ENCODE measurements around the gene PSMC2. TPM values are rescaled to one million over a fixed set of nuclear protein-coding genes. Genes with fewer than 3 reads are reported as not detected.

The PSMC2 gene
- total RNA-seq, 1 experiment from 2014 or later = 128 TPM

DNA sequence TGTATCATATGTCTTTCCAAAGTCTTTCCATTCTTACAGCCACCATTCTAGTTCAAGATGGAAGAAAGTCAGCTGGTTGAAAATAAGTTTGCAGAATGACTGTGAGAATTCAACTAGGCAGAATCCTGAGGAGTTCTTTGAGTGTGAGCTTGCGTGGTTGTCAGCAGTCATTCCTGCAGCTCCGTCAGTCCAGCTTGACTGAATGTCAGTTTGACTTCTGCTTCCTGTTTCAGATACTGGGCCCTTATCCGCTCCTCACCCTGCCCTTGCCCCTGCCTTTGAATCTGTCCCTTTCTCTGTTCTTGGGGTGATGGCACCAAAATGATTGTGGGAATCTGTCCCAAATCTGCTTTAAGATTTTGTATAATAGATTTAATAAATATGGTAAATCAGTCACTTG lies 70.8 kb downstream of the PSMC2 start:
- no peaks in the 10 kb centered on the region for H3K23me2 ChIP-seq (ENCODE audit: insufficient read length, low read depth, low read length, poor library complexity, severe bottlenecking)
- no peak for DNase-seq
- no peak overlapping the region for H2BK5ac ChIP-seq (ENCODE audit: insufficient read length, low read length)
- H2BK20ac ChIP-seq (ENCODE audit: low read depth, low read length, poor library complexity, severe bottlenecking) = no peak overlapping the region
- Mint-ChIP-seq H3K4me1 (no peaks in the 10 kb centered on the region), H3K36me3 (ENCODE audit: insufficient read depth in 1 of 3, low read depth in 3 of 3) (no peaks in the 10 kb centered on the region), H3K27ac (no peak overlapping the region), H3K27me3 (ENCODE audit: low read depth) (peaks cover 2% of the 10 kb centered on the region), H3K9me3 (peaks cover 2% of the 10 kb centered on the region in 2 experiments; a peak in 3 of 5 replicates), H3K4me3 (no peak overlapping the region)
- H2BK12ac ChIP-seq (ENCODE audit: insufficient read length, low read depth, low read length) = no peak overlapping the region
- no peak overlapping the region for H2AK5ac ChIP-seq (ENCODE audit: insufficient read length, low read length)
- TF ChIP-seq, protein P1, sequence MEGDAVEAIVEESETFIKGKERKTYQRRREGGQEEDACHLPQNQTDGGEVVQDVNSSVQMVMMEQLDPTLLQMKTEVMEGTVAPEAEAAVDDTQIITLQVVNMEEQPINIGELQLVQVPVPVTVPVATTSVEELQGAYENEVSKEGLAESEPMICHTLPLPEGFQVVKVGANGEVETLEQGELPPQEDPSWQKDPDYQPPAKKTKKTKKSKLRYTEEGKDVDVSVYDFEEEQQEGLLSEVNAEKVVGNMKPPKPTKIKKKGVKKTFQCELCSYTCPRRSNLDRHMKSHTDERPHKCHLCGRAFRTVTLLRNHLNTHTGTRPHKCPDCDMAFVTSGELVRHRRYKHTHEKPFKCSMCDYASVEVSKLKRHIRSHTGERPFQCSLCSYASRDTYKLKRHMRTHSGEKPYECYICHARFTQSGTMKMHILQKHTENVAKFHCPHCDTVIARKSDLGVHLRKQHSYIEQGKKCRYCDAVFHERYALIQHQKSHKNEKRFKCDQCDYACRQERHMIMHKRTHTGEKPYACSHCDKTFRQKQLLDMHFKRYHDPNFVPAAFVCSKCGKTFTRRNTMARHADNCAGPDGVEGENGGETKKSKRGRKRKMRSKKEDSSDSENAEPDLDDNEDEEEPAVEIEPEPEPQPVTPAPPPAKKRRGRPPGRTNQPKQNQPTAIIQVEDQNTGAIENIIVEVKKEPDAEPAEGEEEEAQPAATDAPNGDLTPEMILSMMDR (conservative IDR thresholded peaks at IDR 0.05) = no peak
- H3K4ac ChIP-seq (ENCODE audit: low read depth, low read length) = no peak overlapping the region
- no peaks in the 10 kb centered on the region for H4K20me1 ChIP-seq (ENCODE audit: control insufficient read depth, insufficient read depth, insufficient read length)
- no peak overlapping the region for H3K4me2 ChIP-seq (ENCODE audit: insufficient read depth, insufficient read length, low read length)
- no peak overlapping the region for H2AFZ ChIP-seq (ENCODE audit: low read length)
- H3K23ac ChIP-seq (ENCODE audit: insufficient read length, low read depth, low read length) = no peak overlapping the region
- H3T11ph ChIP-seq (ENCODE audit: low read length) = no peak overlapping the region
- H3K79me1 ChIP-seq (ENCODE audit: insufficient read depth, low read depth, low read length, poor library complexity, severe bottlenecking) = no peaks in the 10 kb centered on the region
- no peaks in the 10 kb centered on the region for H3K79me2 ChIP-seq (ENCODE audit: insufficient read depth, low read length)
- no peak overlapping the region for H4K91ac ChIP-seq (ENCODE audit: insufficient read length, low read depth, low read length)
- H3K27me3 ChIP-seq (ENCODE audit: insufficient read depth, low read length) = no peaks in the 10 kb centered on the region
- no peaks in the 10 kb centered on the region for H3K9me3 ChIP-seq (ENCODE audit: control insufficient read depth, low read depth, low read length)
- H3K9ac ChIP-seq (ENCODE audit: extremely low read depth, insufficient read length, low read length) = no peak overlapping the region
- H2BK15ac ChIP-seq (ENCODE audit: low read depth, low read length) = no peak overlapping the region
- no CpG with 5 or more reads among the region's 3 CpGs for WGBS (ENCODE audit: extremely low coverage, insufficient read length, low lambda C conversion rate)
- H4K8ac ChIP-seq (replicated peaks; ENCODE audit: insufficient read length, low read depth, low read length) = no peak overlapping the region
- no peak overlapping the region for H4K5ac ChIP-seq (ENCODE audit: insufficient read length, low read depth, low read length)
- no peak overlapping the region for H3K14ac ChIP-seq (ENCODE audit: insufficient read depth, low read length)
- no peak overlapping the region for H2BK120ac ChIP-seq (ENCODE audit: low read depth, low read length, poor library complexity, severe bottlenecking)
- no peak overlapping the region for H3K27ac ChIP-seq (ENCODE audit: insufficient read length, low read depth, low read length)
- no peak overlapping the region for H3K18ac ChIP-seq (ENCODE audit: insufficient read length, low read depth, low read length)
- no peaks in the 10 kb centered on the region for H3K4me1 ChIP-seq (ENCODE audit: insufficient read depth, low read length)
- no peak overlapping the region for H3K56ac ChIP-seq (ENCODE audit: insufficient read length, low read depth, low read length)

Other genes with a start within 250 kb of the PSMC2 start
- gene NAPEPLD, start 198.5 kb upstream of the PSMC2 start, total RNA-seq (2021) = 8.4 and 9.3 TPM in 2 replicates
- 84.9 and 90.6 TPM in 2 replicates for gene PMPCB, start 50.2 kb upstream of the PSMC2 start, total RNA-seq (2021)
- 57.9 and 59.0 TPM in 2 replicates for gene DNAJC2, start 2.9 kb upstream of the PSMC2 start, total RNA-seq (2021)
- 0.11 TPM in 1 of 2 replicates, not detected in the other for gene SLC26A5, start 98.6 kb downstream of the PSMC2 start, total RNA-seq (2021)